HCT116 (cell line): ENCODE measurements around the gene EIF4G2. TPM values are rescaled to one million over a fixed set of nuclear protein-coding genes. Genes with fewer than 3 reads are reported as not detected.

Experiments used
- ATAC-seq: fragments of 200-7000 bp; cut with Tn5 transposase; 2 replicates; pipeline ENCODE4 v1.9.1; 2020; ENCODE audit warnings: mild to moderate bottlenecking, moderate library complexity
- BruUV-seq: library from RNA; stranded (reverse); fragments of 400-500 nt; replicated peaks from 2 replicates; lab custom pipeline; 2021; lab: Mats Ljungman, UMichigan
- CTCF ChIA-PET: fragments of 300-600 bp; sonication (Branson Sonifier 250); formaldehyde crosslinking; loops from one replicate; lab custom pipeline; 2021; ENCODE audit warnings: antibody characterized with exemption; lab: Charles Lee
- POLR2A ChIA-PET: fragments of 300-600, 350-600 bp; sonication (Branson Sonifier 250); formaldehyde crosslinking; loops from one replicate; lab custom pipeline; 2021; ENCODE audit warnings: antibody characterized with exemption; lab: Charles Lee
- RAD21 ChIA-PET, 2 experiments: fragments of 300-600 bp; sonication (Branson Sonifier 250); formaldehyde crosslinking; loops; one replicate each; lab custom pipeline; 2023; ENCODE audit warnings: low total read pairs in 2 of 2; ENCODE audit not compliant: uncharacterized antibody in 2 of 2, unreplicated experiment in 2 of 2, low non-redundant PET in 1 of 2; lab: Charles Lee
- DNase-seq: peaks from one replicate; pipeline ENCODE4 v3.0.0-alpha.2; 2010; ENCODE audit warnings: low read depth, low spot score
- H2AFZ ChIP-seq: fragments of 200-600 bp; shearing (Covaris generic), sonication (generic); 2 replicates; pipeline ENCODE4 v1.6.1; 2017; ENCODE audit warnings: low read depth, mixed run types, mixed read lengths, antibody characterized with exemption, low read length; ENCODE audit not compliant: poor library complexity, severe bottlenecking
- H3K27ac ChIP-seq: 2 replicates; pipeline ENCODE4 v1.5.1; 2012; ENCODE audit warnings: low read depth, low read length
- H3K27me3 ChIP-seq: fragments of 200-600 bp; sonication (generic); 2 replicates; pipeline ENCODE4 v1.6.1; 2016; ENCODE audit warnings: mixed run types, low read length, mixed read lengths; ENCODE audit not compliant: insufficient read depth
- H3K36me3 ChIP-seq, 2 experiments: fragments of 200-500 bp in 1 of 2; fragments of 200-600 bp in 1 of 2; sonication (Bioruptor generic) in 1 of 2; sonication (generic) in 1 of 2; 2 replicates each; pipeline versions ENCODE4 v1.5.1 to v1.6.1; 2014 to 2016; ENCODE audit warnings: low read length in 2 of 2, inconsistent platforms in 1 of 2, mixed read lengths in 1 of 2, mixed run types in 1 of 2; ENCODE audit not compliant: insufficient read depth in 2 of 2, control insufficient read depth in 1 of 2
- H3K4me1 ChIP-seq, 2 experiments: fragments of 200-600 bp in 1 of 2; sonication (generic) in 1 of 2; 2 replicates each; pipeline versions ENCODE4 v1.5.1 to v1.6.1; 2012 to 2017; ENCODE audit warnings: low read length in 2 of 2, inconsistent platforms in 1 of 2, mild to moderate bottlenecking in 1 of 2, mixed read lengths in 1 of 2, mixed run types in 1 of 2, moderate library complexity in 1 of 2; ENCODE audit not compliant: insufficient read depth in 2 of 2, control insufficient read depth in 1 of 2
- H3K4me2 ChIP-seq: fragments of 200-600 bp; sonication (generic); 2 replicates; pipeline ENCODE4 v1.6.1; 2017; ENCODE audit warnings: mixed run types, low read length, mixed read lengths
- H3K4me3 ChIP-seq, 2 experiments: fragments of 200-600 bp in 1 of 2; sonication (generic) in 1 of 2; replicated peaks in 1 of 2; 2 replicates each; pipeline ENCODE4 v1.5.1; 2011 to 2016; ENCODE audit warnings: low read length in 2 of 2, control low read depth in 1 of 2, low read depth in 1 of 2, mild to moderate bottlenecking in 1 of 2, mixed read lengths in 1 of 2, mixed run types in 1 of 2
- H3K79me2 ChIP-seq: fragments of 200-600 bp; sonication (generic); 2 replicates; pipeline ENCODE4 v1.6.1; 2017; ENCODE audit warnings: mild to moderate bottlenecking, mixed run types, low read length, moderate library complexity, mixed read lengths; ENCODE audit not compliant: insufficient read depth
- H3K9ac ChIP-seq: fragments of 200-600 bp; sonication (generic); 2 replicates; pipeline ENCODE4 v1.6.1; 2016; ENCODE audit warnings: low read length, mixed read lengths
- H3K9me2 ChIP-seq: fragments of 200-600 bp; sonication (generic), shearing (Covaris generic); 2 replicates; pipeline ENCODE4 v1.6.1; 2017; ENCODE audit warnings: mixed run types, mild to moderate bottlenecking, moderate library complexity; ENCODE audit not compliant: insufficient read depth
- H3K9me3 ChIP-seq, 2 experiments: fragments of 200-500 bp in 1 of 2; fragments of 200-600 bp in 1 of 2; sonication (Bioruptor generic) in 1 of 2; sonication (generic) in 1 of 2; 2 replicates each; pipeline ENCODE4 v1.6.1; 2014 to 2017; ENCODE audit warnings: low read length in 2 of 2, mixed read lengths in 2 of 2, inconsistent platforms in 1 of 2, low read depth in 1 of 2, mild to moderate bottlenecking in 1 of 2, mixed run types in 1 of 2, moderate library complexity in 1 of 2; ENCODE audit not compliant: control insufficient read depth in 1 of 2, insufficient read depth in 1 of 2
- H4K20me1 ChIP-seq: fragments of 200-600 bp; sonication (generic), shearing (Covaris generic); 2 replicates; pipeline ENCODE4 v1.6.1; 2017; ENCODE audit warnings: mixed run types, mild to moderate bottlenecking, moderate library complexity; ENCODE audit not compliant: insufficient read depth
- ATF3 ChIP-seq: IDR thresholded peaks from 2 replicates; pipeline ENCODE4 v1.6.1; 2012
- CBX3 ChIP-seq: IDR thresholded peaks from 2 replicates; pipeline ENCODE4 v1.6.1; 2012; ENCODE audit warnings: low read depth
- ELF1 ChIP-seq: IDR thresholded peaks from 2 replicates; pipeline ENCODE4 v1.6.1; 2012; ENCODE audit warnings: low read depth, borderline replicate concordance
- EZH2 ChIP-seq: fragments of 200-600 bp; sonication (generic); IDR thresholded peaks from 2 replicates; pipeline ENCODE4 v1.6.1; 2017; ENCODE audit warnings: antibody characterized with exemption, mixed run types
- MAX ChIP-seq: IDR thresholded peaks from 2 replicates; pipeline ENCODE4 v1.6.1; 2012
- POLR2AphosphoS5 ChIP-seq: IDR thresholded peaks from 2 replicates; pipeline ENCODE4 v1.6.1; 2011; ENCODE audit warnings: mild to moderate bottlenecking, low read depth, low read length, moderate library complexity
- YY1 ChIP-seq: IDR thresholded peaks from 2 replicates; pipeline ENCODE4 v1.6.1; 2011; ENCODE audit warnings: low read length, low read depth, moderate library complexity, mild to moderate bottlenecking; ENCODE audit not compliant: insufficient replicate concordance; ENCODE audit errors: extremely low read depth
- ZBTB33 ChIP-seq: IDR thresholded peaks from 2 replicates; pipeline ENCODE4 v1.6.1; 2011; ENCODE audit warnings: mild to moderate bottlenecking, low read length, moderate library complexity; ENCODE audit not compliant: insufficient replicate concordance; ENCODE audit errors: extremely low read depth
- intact Hi-C: fragments of 100-400 bp; cut with micrococcal nuclease; formaldehyde crosslinking; loops from 2 replicates; pipeline ENCODE4 v1.10.0; 2022
- total RNA-seq: library from RNA; stranded (reverse); gene quantifications from one replicate; pipeline ENCODE4 v1.2.1, GENCODE V29; 2021; ENCODE audit not compliant: unreplicated experiment
- TF ChIP-seq, protein P1 (sequence below), 3 experiments: fragments of 200-600 bp in 1 of 3; sonication (generic) in 1 of 3; IDR thresholded peaks in 2 of 3; conservative IDR thresholded peaks in 1 of 3; 2 replicates each; pipeline ENCODE4 v1.5.1; 2012 to 2017; ENCODE audit warnings: low read depth in 2 of 3, low read length in 2 of 3, antibody characterized with exemption in 1 of 3, borderline replicate concordance in 1 of 3, control low read depth in 1 of 3, mild to moderate bottlenecking in 1 of 3, mixed read lengths in 1 of 3, mixed run types in 1 of 3, moderate library complexity in 1 of 3; ENCODE audit not compliant: insufficient read depth in 1 of 3

Gene EIF4G2
- total RNA-seq, 1 experiment from 2014 or later, result 888 TPM

DNA sequence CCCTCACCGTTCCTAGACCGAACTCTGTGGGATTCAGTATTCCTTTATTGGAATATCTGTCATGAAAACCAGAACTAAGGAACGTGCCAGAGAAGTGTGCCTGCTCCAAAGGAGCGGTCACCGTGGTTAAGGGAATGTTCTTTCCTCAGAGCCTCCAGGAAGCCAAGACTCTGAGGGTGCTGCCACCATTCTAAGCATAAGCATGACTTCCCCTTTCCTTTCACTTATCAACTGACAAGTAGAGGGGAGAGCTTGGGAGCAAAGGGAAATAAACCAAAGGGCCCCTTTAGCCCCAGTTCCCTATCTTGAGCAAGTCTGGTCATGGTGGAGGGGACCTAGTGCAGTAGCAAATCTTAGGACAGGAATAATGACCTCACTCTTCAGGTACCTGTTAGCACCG, 30.9 kb downstream of the EIF4G2 start:
- TF ChIP-seq ZBTB33 (no peak), CBX3 (no peak), POLR2AphosphoS5 (no peak), ELF1 (no peak), EZH2 (no peak), ATF3 (no peak), YY1 (no peak), MAX (no peak)
- TF ChIP-seq, protein P1, sequence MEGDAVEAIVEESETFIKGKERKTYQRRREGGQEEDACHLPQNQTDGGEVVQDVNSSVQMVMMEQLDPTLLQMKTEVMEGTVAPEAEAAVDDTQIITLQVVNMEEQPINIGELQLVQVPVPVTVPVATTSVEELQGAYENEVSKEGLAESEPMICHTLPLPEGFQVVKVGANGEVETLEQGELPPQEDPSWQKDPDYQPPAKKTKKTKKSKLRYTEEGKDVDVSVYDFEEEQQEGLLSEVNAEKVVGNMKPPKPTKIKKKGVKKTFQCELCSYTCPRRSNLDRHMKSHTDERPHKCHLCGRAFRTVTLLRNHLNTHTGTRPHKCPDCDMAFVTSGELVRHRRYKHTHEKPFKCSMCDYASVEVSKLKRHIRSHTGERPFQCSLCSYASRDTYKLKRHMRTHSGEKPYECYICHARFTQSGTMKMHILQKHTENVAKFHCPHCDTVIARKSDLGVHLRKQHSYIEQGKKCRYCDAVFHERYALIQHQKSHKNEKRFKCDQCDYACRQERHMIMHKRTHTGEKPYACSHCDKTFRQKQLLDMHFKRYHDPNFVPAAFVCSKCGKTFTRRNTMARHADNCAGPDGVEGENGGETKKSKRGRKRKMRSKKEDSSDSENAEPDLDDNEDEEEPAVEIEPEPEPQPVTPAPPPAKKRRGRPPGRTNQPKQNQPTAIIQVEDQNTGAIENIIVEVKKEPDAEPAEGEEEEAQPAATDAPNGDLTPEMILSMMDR (IDR thresholded peaks at IDR 0.05 in 2 of 3, conservative IDR thresholded peaks at IDR 0.05 in 1 of 3; ENCODE audit: borderline replicate concordance in 1 of 3, insufficient read depth in 1 of 3, low read depth in 2 of 3, low read length in 2 of 3), result no peak
- intact Hi-C loops, result no loop called here
- Histone ChIP-seq H3K36me3 (peaks cover 58 to 61% of the 10 kb centered on the region in 2 experiments), H4K20me1 (no peaks in the 10 kb centered on the region), H2AFZ (no peak overlapping the region), H3K9me2 (no peaks in the 10 kb centered on the region), H3K9ac (no peak overlapping the region), H3K9me3 (no peaks in the 10 kb centered on the region), H3K4me2 (no peak overlapping the region), H3K4me1 (no peaks in the 10 kb centered on the region), H3K27me3 (no peaks in the 10 kb centered on the region), H3K79me2 (no peaks in the 10 kb centered on the region), H3K27ac (no peak overlapping the region), H3K4me3 (no peak overlapping the region)
- POLR2A ChIA-PET, result no interaction called here
- BruUV-seq, result no TSS peak
- ATAC-seq (no peak), DNase-seq (no peak)
- CTCF ChIA-PET, result no interaction called here
- RAD21 ChIA-PET, result no interaction called here
